HepG2 (cell line): ENCODE measurements around the gene ZNF101. TPM values are rescaled to one million over a fixed set of nuclear protein-coding genes. Genes with fewer than 3 reads are reported as not detected.
A peak's percentile ranks its signal among the peaks of the same experiment; 100 is the strongest.

Experiments used
- JUN ChIP-seq: sonication (generic); formaldehyde crosslinking; IDR thresholded peaks from 2 replicates; pipeline ENCODE4 v1.4.0; 2020; ENCODE audit warnings: mild to moderate bottlenecking, missing genetic modification reagents
- ZFP82 ChIP-seq: sonication (generic); formaldehyde crosslinking; IDR thresholded peaks from 2 replicates; pipeline ENCODE4 v1.5.1; 2020; ENCODE audit warnings: mild to moderate bottlenecking, missing genetic modification reagents, borderline replicate concordance
- ZNF549 ChIP-seq: sonication (generic); formaldehyde crosslinking; IDR thresholded peaks from 2 replicates; pipeline ENCODE4 v1.5.0; 2020; ENCODE audit warnings: missing genetic modification reagents
- ZNF703 ChIP-seq: sonication (generic); formaldehyde crosslinking; IDR thresholded peaks from 2 replicates; pipeline ENCODE4 v1.5.1; 2020; ENCODE audit warnings: missing genetic modification reagents, mild to moderate bottlenecking, moderate library complexity, borderline replicate concordance
- ZSCAN22 ChIP-seq: sonication (generic); formaldehyde crosslinking; IDR thresholded peaks from 2 replicates; pipeline ENCODE4 v1.4.0; 2020; ENCODE audit warnings: mild to moderate bottlenecking, missing genetic modification reagents
- polyA plus RNA-seq, 8 experiments: library from polyadenylated mRNA; depleted of rRNA in 3 of 8; stranded (reverse) in 7 of 8; unstranded in 1 of 8; fragments of >200 nt; fragmentation: Illumina TruSeq in 4 of 8; extraction: Trizol in 4 of 8; gene quantifications; 2 replicates each; pipeline versions ENCODE4 v1.2.1 to v1.2.3, GENCODE V29; 2011 to 2016; ENCODE audit warnings: low read depth in 4 of 8, missing spikeins in 1 of 8, mixed read lengths in 1 of 8; ENCODE audit not compliant: insufficient read depth in 1 of 8
- total RNA-seq, 5 experiments: library from RNA; depleted of rRNA; stranded (reverse); fragments of >200 nt; fragmentation: Illumina TruSeq; extraction: Trizol; gene quantifications; 2 replicates each; pipeline ENCODE4 v1.2.3, GENCODE V29; 2016; ENCODE audit warnings: low read depth in 1 of 5
- TF ChIP-seq, protein P1 (sequence below): IDR thresholded peaks from 2 replicates; pipeline ENCODE4 v1.6.1; 2016; ENCODE audit warnings: low read depth, missing genetic modification reagents, missing compliant biosample characterization
- TF ChIP-seq, protein P2 (sequence below): IDR thresholded peaks from 2 replicates; pipeline ENCODE4 v1.6.1; 2012; ENCODE audit warnings: low read length, improper control_type of control experiment
- TF ChIP-seq, protein P3 (sequence below): sonication (generic); formaldehyde crosslinking; IDR thresholded peaks from 2 replicates; pipeline ENCODE4 v1.4.0; 2020; ENCODE audit warnings: mild to moderate bottlenecking, missing genetic modification reagents

Gene ZNF101
- total and polyA plus RNA-seq, 2 of the 13 experiments (the other 11 are each of a cell fraction or from before 2014, with no cell fraction given): 12.9 to 28.9 TPM

DNA sequence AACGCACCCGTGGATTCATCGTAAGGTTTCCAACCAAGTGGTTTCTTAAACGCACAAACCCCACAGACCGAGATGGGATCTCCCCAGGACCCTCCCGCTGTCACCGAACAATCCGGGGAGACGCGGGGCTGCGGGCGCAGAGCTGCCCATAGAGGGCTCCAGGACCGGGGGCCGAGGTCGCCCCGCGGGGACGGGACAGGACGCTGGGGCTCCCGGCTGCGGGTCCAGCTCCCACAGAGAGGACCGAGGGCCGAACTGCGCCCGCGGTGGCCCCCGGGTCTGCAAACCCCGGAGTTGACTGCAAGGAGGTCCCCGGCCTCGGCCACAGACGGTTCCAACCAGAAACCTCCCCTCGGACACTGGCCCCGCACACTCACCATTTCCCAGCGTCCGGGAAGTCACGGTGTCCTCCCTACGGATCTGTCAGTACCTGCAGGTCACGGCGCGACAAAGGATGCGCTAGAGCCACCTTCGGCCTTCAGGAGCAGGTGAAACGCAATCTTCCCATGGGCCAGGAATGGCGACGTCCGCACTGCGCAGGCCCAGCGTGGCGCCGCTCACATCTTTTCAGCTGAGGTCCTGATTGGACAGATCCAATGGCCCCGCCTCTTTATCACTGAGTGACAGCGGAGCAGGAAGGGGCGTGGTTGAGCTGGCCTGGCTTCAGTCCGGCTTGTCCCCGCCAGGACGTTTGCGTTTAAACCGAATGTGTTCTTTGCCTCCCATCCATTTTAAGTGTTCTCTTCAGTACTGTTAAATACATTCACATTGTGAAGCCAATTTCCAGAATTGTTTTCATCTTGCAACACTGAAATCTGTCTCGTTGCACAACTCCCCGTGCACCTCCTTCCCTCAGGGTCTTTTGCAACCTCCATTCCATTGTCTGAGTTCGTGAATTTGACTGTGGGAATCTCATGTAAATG lies 64.2 kb downstream of the ZNF101 start, which contains the start of gene ZNF14 (continued):
- TF ChIP-seq ZNF549 (CRISPR knock-in tag): no peak
- TF ChIP-seq ZNF703 (CRISPR knock-in tag): no peak
- TF ChIP-seq ZSCAN22 (CRISPR knock-in tag): no peak
- no peak for TF ChIP-seq JUN (CRISPR knock-in tag)
- TF ChIP-seq, protein P1, sequence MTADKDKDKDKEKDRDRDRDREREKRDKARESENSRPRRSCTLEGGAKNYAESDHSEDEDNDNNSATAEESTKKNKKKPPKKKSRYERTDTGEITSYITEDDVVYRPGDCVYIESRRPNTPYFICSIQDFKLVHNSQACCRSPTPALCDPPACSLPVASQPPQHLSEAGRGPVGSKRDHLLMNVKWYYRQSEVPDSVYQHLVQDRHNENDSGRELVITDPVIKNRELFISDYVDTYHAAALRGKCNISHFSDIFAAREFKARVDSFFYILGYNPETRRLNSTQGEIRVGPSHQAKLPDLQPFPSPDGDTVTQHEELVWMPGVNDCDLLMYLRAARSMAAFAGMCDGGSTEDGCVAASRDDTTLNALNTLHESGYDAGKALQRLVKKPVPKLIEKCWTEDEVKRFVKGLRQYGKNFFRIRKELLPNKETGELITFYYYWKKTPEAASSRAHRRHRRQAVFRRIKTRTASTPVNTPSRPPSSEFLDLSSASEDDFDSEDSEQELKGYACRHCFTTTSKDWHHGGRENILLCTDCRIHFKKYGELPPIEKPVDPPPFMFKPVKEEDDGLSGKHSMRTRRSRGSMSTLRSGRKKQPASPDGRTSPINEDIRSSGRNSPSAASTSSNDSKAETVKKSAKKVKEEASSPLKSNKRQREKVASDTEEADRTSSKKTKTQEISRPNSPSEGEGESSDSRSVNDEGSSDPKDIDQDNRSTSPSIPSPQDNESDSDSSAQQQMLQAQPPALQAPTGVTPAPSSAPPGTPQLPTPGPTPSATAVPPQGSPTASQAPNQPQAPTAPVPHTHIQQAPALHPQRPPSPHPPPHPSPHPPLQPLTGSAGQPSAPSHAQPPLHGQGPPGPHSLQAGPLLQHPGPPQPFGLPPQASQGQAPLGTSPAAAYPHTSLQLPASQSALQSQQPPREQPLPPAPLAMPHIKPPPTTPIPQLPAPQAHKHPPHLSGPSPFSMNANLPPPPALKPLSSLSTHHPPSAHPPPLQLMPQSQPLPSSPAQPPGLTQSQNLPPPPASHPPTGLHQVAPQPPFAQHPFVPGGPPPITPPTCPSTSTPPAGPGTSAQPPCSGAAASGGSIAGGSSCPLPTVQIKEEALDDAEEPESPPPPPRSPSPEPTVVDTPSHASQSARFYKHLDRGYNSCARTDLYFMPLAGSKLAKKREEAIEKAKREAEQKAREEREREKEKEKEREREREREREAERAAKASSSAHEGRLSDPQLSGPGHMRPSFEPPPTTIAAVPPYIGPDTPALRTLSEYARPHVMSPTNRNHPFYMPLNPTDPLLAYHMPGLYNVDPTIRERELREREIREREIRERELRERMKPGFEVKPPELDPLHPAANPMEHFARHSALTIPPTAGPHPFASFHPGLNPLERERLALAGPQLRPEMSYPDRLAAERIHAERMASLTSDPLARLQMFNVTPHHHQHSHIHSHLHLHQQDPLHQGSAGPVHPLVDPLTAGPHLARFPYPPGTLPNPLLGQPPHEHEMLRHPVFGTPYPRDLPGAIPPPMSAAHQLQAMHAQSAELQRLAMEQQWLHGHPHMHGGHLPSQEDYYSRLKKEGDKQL (CRISPR knock-in tag): no peak
- TF ChIP-seq, protein P2, sequence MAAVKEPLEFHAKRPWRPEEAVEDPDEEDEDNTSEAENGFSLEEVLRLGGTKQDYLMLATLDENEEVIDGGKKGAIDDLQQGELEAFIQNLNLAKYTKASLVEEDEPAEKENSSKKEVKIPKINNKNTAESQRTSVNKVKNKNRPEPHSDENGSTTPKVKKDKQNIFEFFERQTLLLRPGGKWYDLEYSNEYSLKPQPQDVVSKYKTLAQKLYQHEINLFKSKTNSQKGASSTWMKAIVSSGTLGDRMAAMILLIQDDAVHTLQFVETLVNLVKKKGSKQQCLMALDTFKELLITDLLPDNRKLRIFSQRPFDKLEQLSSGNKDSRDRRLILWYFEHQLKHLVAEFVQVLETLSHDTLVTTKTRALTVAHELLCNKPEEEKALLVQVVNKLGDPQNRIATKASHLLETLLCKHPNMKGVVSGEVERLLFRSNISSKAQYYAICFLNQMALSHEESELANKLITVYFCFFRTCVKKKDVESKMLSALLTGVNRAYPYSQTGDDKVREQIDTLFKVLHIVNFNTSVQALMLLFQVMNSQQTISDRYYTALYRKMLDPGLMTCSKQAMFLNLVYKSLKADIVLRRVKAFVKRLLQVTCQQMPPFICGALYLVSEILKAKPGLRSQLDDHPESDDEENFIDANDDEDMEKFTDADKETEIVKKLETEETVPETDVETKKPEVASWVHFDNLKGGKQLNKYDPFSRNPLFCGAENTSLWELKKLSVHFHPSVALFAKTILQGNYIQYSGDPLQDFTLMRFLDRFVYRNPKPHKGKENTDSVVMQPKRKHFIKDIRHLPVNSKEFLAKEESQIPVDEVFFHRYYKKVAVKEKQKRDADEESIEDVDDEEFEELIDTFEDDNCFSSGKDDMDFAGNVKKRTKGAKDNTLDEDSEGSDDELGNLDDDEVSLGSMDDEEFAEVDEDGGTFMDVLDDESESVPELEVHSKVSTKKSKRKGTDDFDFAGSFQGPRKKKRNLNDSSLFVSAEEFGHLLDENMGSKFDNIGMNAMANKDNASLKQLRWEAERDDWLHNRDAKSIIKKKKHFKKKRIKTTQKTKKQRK: no peak
- TF ChIP-seq ZFP82 (CRISPR knock-in tag): 0 out of 2 replicates have a peak, but pooled peaks have one; percentile 57
- TF ChIP-seq, protein P3, sequence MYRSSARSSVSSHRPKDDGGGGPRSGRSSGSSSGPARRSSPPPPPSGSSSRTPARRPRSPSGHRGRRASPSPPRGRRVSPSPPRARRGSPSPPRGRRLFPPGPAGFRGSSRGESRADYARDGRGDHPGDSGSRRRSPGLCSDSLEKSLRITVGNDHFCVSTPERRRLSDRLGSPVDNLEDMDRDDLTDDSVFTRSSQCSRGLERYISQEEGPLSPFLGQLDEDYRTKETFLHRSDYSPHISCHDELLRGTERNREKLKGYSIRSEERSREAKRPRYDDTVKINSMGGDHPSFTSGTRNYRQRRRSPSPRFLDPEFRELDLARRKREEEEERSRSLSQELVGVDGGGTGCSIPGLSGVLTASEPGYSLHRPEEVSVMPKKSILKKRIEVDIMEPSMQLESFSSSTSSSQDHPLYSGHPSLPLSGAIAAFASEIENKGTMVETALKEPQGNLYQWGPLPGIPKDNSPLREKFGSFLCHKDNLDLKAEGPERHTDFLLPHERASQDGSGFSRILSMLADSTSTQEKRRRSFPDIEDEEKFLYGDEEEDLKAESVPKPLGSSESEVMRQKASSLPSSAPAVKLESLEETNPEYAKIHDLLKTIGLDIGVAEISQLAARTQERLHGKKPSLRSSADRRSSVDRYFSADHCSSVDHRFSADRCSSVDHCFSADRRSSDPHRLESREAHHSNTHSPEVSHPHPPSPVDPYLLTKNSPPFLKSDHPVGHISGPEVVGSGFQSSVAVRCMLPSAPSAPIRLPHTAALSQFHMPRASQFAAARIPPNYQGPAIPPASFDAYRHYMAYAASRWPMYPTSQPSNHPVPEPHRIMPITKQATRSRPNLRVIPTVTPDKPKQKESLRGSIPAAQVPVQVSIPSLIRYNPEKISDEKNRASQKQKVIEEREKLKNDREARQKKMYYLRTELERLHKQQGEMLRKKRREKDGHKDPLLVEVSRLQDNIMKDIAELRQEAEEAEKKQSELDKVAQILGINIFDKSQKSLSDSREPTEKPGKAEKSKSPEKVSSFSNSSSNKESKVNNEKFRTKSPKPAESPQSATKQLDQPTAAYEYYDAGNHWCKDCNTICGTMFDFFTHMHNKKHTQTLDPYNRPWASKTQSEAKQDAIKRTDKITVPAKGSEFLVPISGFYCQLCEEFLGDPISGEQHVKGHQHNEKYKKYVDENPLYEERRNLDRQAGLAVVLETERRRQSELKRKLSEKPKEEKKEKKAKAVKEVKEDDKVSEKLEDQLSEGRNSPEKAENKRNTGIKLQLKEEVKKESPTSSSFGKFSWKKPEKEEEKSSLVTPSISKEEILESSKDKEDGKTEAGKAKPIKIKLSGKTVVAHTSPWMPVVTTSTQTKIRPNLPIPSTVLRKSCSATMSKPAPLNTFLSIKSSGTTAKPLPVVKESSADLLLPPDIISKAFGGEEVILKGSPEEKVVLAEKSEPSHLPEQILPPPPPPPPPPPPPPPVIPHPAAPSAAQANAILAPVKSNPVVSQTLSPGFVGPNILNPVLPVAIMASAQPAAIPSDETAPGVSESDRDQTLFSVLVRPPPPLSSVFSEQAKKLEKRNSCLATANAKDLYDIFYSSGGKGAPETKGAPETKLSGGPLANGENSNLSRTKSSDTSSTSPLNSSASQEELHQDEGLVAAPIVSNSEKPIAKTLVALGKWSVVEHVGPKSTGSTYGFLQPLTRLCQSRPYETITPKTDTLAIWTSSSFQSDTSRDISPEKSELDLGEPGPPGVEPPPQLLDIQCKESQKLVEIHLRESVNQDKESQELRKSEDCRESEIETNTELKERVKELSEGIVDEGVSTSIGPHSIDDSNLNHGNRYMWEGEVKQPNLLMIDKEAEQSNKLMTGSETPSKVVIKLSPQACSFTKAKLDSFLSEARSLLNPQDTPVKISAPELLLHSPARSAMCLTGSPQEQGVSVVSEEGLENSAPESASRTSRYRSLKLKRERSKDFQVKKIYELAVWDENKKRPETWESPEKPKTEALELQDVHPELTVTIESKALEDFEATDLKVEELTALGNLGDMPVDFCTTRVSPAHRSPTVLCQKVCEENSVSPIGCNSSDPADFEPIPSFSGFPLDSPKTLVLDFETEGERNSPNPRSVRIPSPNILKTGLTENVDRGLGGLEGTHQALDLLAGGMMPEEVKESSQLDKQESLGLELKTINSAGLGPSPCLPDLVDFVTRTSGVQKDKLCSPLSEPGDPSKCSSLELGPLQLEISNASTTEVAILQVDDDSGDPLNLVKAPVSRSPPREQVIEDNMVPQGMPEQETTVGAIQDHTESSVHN: no peak
